HG03575 (cell line): Measurements from ENCODE around the gene GRIN1.
"Not testable (repeated sequence)": the region's sequence is repeated elsewhere in the genome, so short reads cannot be mapped to it uniquely, and the experiment has no call there.

ENCODE experiments used
- ATAC-seq: cut with Tn5 transposase; IDR thresholded peaks from one replicate; pipeline ENCODE4 v1.9.1; 2021; ENCODE audit not compliant: unreplicated experiment, insufficient number of reproducible peaks, low FRiP score; ENCODE audit errors: extremely low read depth

The GRIN1 gene

GRCh38 chr9:137126786-137127185 lies 12.2 kb upstream of the GRIN1 start:
- no peak for ATAC-seq

DNA sequence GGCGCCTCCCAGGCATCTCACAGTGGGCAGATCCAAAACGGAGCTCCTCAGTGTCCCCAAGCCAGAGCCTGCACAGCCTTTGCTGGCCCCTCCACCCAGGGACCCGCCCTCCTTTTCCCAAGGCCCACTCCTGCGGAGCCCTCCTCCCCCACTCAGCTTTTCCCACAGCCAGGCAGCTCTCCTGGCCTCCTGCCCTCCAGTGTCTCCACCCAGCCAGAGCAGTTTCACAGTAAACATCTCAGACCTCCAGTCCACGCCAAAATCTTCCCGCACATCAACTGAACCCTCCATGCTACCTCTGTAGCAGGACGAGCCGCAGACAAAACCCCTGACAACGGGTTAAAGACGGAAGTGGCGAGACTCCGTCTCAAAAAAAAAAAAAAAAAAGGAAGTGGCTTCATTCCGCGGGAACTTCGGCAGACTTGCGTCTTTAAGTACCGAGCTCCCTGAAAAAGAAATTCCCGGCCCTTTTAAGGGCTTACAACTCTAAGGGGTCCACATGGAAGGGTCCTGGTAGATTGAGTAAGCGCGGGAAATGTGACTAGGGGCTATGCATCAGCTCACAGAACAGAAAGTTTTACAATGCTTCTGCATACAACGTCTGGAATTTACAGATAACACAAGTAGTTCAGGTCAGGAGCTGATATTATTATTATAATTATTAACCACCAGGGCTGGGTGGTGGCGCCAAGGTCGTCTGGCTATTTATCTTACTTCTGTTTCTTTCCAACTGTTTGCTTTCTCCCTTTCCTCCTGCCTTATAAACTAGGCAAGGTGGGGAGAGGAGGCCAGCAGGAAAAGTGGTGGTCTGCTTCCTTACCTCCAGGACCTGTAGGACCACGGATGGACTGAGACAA lies 11.4 kb upstream of the GRIN1 start:
- ATAC-seq, result no peak

GRCh38 chr9:137128158-137128861 lies 10.6 kb upstream of the GRIN1 start:
- ATAC-seq, result no peak

DNA sequence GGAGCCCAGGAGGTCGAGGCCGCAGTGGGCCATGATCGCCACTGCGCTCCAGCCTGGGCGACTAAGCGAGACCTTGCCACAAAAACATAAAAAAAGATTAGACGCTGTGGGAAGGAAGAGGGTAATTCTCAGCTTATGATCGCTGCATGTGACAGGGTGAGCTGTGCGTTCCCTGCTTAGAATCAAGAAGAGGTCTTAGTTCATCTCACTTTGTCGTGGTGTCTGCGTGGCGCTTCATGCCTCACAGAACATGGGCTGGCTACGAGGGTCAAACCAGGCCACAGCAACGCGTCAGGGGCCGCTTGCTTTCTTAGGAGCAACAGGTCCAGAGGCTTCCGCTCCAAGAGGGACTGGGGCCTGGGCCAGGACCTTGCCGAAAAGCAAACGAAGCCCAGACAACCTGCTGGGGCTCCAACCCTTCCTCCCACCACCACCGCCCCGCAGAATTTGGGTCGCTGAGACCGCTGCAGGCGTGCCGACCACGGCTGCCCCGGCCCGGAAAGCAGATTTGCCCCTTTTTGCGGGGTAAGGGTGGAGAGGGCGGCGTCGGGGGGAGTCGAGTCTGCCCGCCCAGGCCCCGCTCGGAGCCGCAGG lies 10.0 kb upstream of the GRIN1 start:
- ATAC-seq, result no peak

GRCh38 chr9:137129456-137130175 lies 9.3 kb upstream of the GRIN1 start:
- no peak for ATAC-seq

GRCh38 chr9:137130176-137130755 lies 8.7 kb upstream of the GRIN1 start:
- no peak for ATAC-seq

GRCh38 chr9:137134191-137134590 lies 4.8 kb upstream of the GRIN1 start:
- ATAC-seq, result no peak

GRCh38 chr9:137135154-137135553 lies 3.8 kb upstream of the GRIN1 start:
- ATAC-seq, result not testable (repeated sequence)

GRCh38 chr9:137136261-137136880 lies 2.6 kb upstream of the GRIN1 start:
- no peak for ATAC-seq

DNA sequence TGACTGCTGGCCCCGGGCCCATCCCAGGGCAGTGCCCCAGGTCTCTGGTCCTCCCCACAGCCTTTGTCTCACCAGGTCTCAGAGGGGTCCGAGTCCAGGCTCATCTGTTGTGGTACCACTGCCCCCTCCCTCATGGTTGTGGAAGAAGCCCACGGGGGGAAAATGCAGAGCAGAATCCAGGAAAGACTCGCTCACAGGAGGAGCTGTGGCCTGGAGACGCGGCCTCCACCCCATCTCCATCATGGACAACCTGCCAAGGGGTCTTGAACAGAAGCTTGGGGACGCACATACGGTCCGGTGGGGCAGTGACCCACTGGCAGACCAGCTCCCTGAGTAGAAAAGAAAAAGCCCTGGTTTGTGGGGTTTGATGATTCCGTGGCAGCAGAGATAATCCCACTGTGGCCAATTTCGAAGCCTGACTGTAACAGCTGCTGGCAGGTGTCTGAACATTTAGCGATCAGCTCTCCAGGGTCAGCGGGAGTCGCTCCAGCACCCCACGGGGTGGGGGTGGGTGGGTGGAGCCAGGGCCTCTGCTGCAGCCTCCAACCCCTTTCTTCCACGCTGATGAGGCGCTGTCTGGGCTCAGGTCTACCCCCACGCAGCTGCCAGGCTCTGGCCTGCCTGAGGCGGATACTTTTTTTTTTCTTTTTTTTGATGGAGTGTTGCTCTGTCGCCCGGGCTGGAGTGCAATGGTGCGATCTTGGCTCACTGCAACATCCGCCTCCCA lies 1.9 kb upstream of the GRIN1 start:
- ATAC-seq, result no peak

DNA sequence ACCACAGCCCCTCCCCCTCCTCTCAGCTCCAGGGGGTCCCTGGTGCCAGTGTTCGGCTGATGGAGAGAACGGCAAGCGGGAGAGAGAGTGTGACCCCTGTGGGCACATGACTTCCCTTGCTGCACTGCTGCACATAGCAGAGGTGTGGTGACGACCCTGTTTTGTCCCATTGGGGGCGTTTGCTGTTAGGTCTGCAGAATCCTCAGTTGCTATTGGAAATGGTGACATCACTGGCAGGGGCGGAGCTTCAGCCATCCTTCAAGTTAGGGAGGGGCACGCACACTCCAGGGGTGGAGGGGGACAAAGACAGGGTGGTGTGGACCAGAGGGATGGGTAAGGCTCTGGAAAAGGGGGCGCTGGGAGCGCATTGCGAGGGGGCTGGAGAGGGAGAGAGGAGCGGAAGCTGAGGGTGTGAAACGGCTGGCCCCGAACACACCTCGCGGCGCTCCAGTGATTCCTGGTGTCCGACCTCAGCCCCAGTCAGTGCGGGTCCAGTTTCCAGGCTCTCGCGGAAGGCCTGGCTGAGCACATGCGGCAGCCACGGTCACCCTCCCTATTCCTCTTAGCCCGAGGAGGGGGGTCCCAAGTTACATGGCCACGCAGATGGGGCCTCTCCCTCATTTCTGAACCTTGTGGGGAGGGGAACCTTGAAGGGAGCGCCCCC lies 764 bp upstream of the GRIN1 start:
- ATAC-seq, result no peak

- no peak for ATAC-seq
Observed at GRCh38 chr9:137139468-137140150, 655 bp downstream of the GRIN1 start.

DNA sequence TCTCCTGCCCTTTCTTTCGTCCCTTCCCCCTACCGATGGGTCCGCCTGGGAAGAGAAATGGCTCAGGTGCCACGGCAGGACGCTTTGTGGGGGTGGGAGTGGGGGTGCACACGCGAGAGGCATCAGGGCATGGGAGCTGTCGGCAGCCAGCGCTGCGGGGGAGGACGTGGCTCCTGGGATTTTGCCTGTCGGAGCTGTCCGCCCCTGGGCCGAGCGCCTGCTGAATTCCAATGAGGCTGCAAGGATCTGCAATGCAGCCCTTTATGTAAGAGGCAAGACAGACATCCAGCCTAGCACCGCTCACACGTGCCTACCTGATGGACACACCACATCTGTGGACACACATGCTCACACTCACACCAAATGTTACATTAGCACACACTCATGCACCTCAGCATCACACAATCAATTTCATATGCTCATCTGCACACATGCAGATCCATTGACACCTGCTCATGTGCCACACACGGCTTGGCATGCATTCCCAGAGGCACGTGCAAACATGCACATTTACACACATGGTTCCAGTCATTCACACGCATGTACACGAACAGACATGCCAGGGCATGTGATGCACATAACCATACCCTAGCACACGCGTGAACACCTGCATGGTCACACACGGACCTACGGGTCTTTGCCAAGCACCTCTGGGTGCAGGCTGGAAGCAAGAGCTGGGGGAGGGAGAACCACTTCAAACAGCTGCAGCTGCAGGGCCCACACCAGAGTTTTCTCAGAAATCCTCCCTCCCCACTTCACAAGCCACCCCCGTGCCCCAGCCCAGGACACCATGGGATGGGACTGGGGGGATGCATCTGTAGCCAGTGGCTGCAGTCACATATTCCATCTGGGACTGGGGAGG lies 1.4 kb downstream of the GRIN1 start:
- ATAC-seq, result no peak

GRCh38 chr9:137141050-137141810 lies 2.3 kb downstream of the GRIN1 start:
- ATAC-seq, result no peak
